Mesodermal cell (in vitro differentiated cells): ENCODE results near the gene PRKCA.

Experiments used
- H3K27ac ChIP-seq: 2 replicates; pipeline ENCODE4 v1.7.0; 2013; ENCODE audit warnings: mild to moderate bottlenecking, low read depth, low read length, moderate library complexity; ENCODE audit not compliant: severe bottlenecking
- H3K36me3 ChIP-seq: 2 replicates; pipeline ENCODE4 v1.7.1; 2013; ENCODE audit warnings: mild to moderate bottlenecking, low read length, moderate library complexity; ENCODE audit not compliant: control insufficient read depth, insufficient read depth
- H3K4me1 ChIP-seq: one replicate; pipeline ENCODE4 v1.7.1; 2013; ENCODE audit warnings: mild to moderate bottlenecking, low read length; ENCODE audit not compliant: insufficient read depth, control insufficient read depth, poor library complexity, severe bottlenecking
- H3K4me3 ChIP-seq: 2 replicates; pipeline ENCODE4 v1.7.0; 2013; ENCODE audit warnings: low read length, control low read depth, mild to moderate bottlenecking; ENCODE audit not compliant: insufficient read depth, poor library complexity, severe bottlenecking; ENCODE audit errors: extremely low read depth
- H3K9me3 ChIP-seq: 2 replicates; pipeline ENCODE4 v1.7.1; 2013; ENCODE audit warnings: mild to moderate bottlenecking, low read length, moderate library complexity; ENCODE audit not compliant: control insufficient read depth
- WGBS, 2 experiments: methylation state at CpG; one replicate each; pipeline ENCODE4 v1.1.5; 2013; ENCODE audit warnings: missing lambda C conversion rate in 2 of 2; ENCODE audit not compliant: insufficient coverage in 2 of 2; 5-methylcytosine and 5-hydroxymethylcytosine counted together

The PRKCA gene

GRCh38 chr17:66789961-66790437, 487.6 kb downstream of the PRKCA start:
- Histone ChIP-seq H3K4me3 (no peak overlapping the region), H3K9me3 (no peaks in the 10 kb centered on the region), H3K27ac (no peak overlapping the region), H3K36me3 (peaks cover 16% of the 10 kb centered on the region), H3K4me1 (no peaks in the 10 kb centered on the region)
- 94 to 99% methylated on average over 5 to 6 of the region's 7 CpGs for WGBS, 2 experiments

GRCh38 chr17:66790501-66791061, 488.2 kb downstream of the PRKCA start:
- H3K27ac ChIP-seq: no peak overlapping the region
- 96 to 97% methylated on average over 9 to 10 of the region's 11 CpGs for WGBS, 2 experiments

GRCh38 chr17:66791347-66791746, 488.9 kb downstream of the PRKCA start:
- H3K9me3 ChIP-seq: no peaks in the 10 kb centered on the region
- no peaks in the 10 kb centered on the region for H3K4me1 ChIP-seq
- H3K4me3 ChIP-seq: no peak overlapping the region
- peaks cover 16% of the 10 kb centered on the region for H3K36me3 ChIP-seq
- WGBS, 2 experiments: 91% methylated on average over 15 of the region's 15 CpGs
- H3K27ac ChIP-seq: no peak overlapping the region

More at GRCh38 chr17:66790501-66791061, 488.2 kb downstream of the PRKCA start:
- Histone ChIP-seq H3K36me3 (peaks cover 16% of the 10 kb centered on the region), H3K4me3 (no peak overlapping the region), H3K4me1 (no peaks in the 10 kb centered on the region), H3K9me3 (no peaks in the 10 kb centered on the region)

- Histone ChIP-seq H3K36me3 (peaks cover 8% of the 10 kb centered on the region), H3K27ac (no peak overlapping the region), H3K9me3 (no peaks in the 10 kb centered on the region), H3K4me3 (no peak overlapping the region), H3K4me1 (no peaks in the 10 kb centered on the region)
- WGBS, 2 experiments: 100% methylated on average over 1 of the region's 3 CpGs
These were observed 491.4 kb downstream of the PRKCA start for GRCh38 chr17:66793814-66794213.

- peaks cover 8% of the 10 kb centered on the region for H3K36me3 ChIP-seq
- H3K4me3 ChIP-seq: no peak overlapping the region
- no peak overlapping the region for H3K27ac ChIP-seq
- H3K4me1 ChIP-seq: no peaks in the 10 kb centered on the region
- no peaks in the 10 kb centered on the region for H3K9me3 ChIP-seq
- 89 to 94% methylated on average over 2 to 3 of the region's 3 CpGs for WGBS, 2 experiments
These were observed 493.1 kb downstream of the PRKCA start for GRCh38 chr17:66795486-66795885.

GRCh38 chr17:66799849-66800537, 497.6 kb downstream of the PRKCA start:
- Histone ChIP-seq H3K9me3 (no peaks in the 10 kb centered on the region), H3K4me1 (peaks cover 3% of the 10 kb centered on the region), H3K27ac (no peak overlapping the region), H3K36me3 (peaks cover 2% of the 10 kb centered on the region), H3K4me3 (no peak overlapping the region)
- WGBS, 2 experiments: 92 to 100% methylated on average over 5 to 9 of the region's 10 CpGs

GRCh38 chr17:66803474-66803951, 501.1 kb downstream of the PRKCA start:
- no peak overlapping the region for H3K4me3 ChIP-seq
- no peaks in the 10 kb centered on the region for H3K36me3 ChIP-seq
- H3K4me1 ChIP-seq: peaks cover 3% of the 10 kb centered on the region
- WGBS, 2 experiments: 60 to 68% methylated on average over 18 to 19 of the region's 19 CpGs
- H3K9me3 ChIP-seq: no peaks in the 10 kb centered on the region
- H3K27ac ChIP-seq: no peak overlapping the region

- Histone ChIP-seq H3K4me1 (peaks cover 3% of the 10 kb centered on the region), H3K4me3 (no peak overlapping the region), H3K9me3 (no peaks in the 10 kb centered on the region), H3K36me3 (no peaks in the 10 kb centered on the region), H3K27ac (no peak overlapping the region)
- WGBS, 2 experiments: 96 to 97% methylated on average over 7 to 8 of the region's 10 CpGs
These were observed 503.2 kb downstream of the PRKCA start for GRCh38 chr17:66805567-66805966.

- Histone ChIP-seq H3K9me3 (no peaks in the 10 kb centered on the region), H3K4me3 (no peak overlapping the region), H3K4me1 (peaks cover 3% of the 10 kb centered on the region), H3K36me3 (no peaks in the 10 kb centered on the region), H3K27ac (no peak overlapping the region)
- whole genome bisulfite sequencing, 2 experiments: 86 to 89% methylated on average over 8 to 10 of the region's 10 CpGs
These were observed 504.8 kb downstream of the PRKCA start for GRCh38 chr17:66807182-66807581.

- 92 to 100% methylated on average over 5 of the region's 5 CpGs for WGBS, 2 experiments
These were observed 507.0 kb downstream of the PRKCA start for GRCh38 chr17:66809408-66809807.

More at GRCh38 chr17:66809408-66809807, 507.0 kb downstream of the PRKCA start:
- Histone ChIP-seq H3K36me3 (no peaks in the 10 kb centered on the region), H3K27ac (no peak overlapping the region), H3K9me3 (no peaks in the 10 kb centered on the region), H3K4me3 (no peak overlapping the region), H3K4me1 (peaks cover 2% of the 10 kb centered on the region)
